Lung (tissue), 12 donors: ENCODE measurements around the gene GRM4. TPM values are rescaled to one million over a fixed set of nuclear protein-coding genes. Genes with fewer than 3 reads are reported as not detected.

Source experiments
- ATAC-seq: fragments of 200-7000 bp; cut with Tn5 transposase; one replicate; pipeline ENCODE4 v1.9.1; 2020; ENCODE audit warnings: moderate number of reproducible peaks; ENCODE audit not compliant: insufficient read depth, low FRiP score
- DNase-seq, 3 donors: peaks; one replicate each; pipeline ENCODE4 v3.0.0-alpha.2; 2013 to 2017
- H3K27ac ChIP-seq, 2 donors: one replicate each; pipeline ENCODE4 v1.5.1; 2013; ENCODE audit warnings: mild to moderate bottlenecking in 2 of 2, moderate library complexity in 2 of 2, control low read depth in 1 of 2, inconsistent platforms in 1 of 2, low read depth in 1 of 2, low read length in 1 of 2
- H3K27me3 ChIP-seq, 3 donors: one replicate each; pipeline ENCODE4 v1.5.1; 2013; ENCODE audit warnings: low read length in 2 of 3; ENCODE audit not compliant: control insufficient read depth in 3 of 3, insufficient read depth in 3 of 3
- H3K36me3 ChIP-seq, 4 donors: one replicate each; pipeline ENCODE4 v1.5.1; 2013; ENCODE audit warnings: low read length in 4 of 4, mild to moderate bottlenecking in 1 of 4, moderate library complexity in 1 of 4; ENCODE audit not compliant: control insufficient read depth in 4 of 4, insufficient read depth in 4 of 4
- H3K4me1 ChIP-seq, 5 donors: one replicate each; pipeline ENCODE4 v1.5.1; 2013; ENCODE audit warnings: low read length in 5 of 5, mild to moderate bottlenecking in 2 of 5, moderate library complexity in 1 of 5; ENCODE audit not compliant: control insufficient read depth in 5 of 5, insufficient read depth in 5 of 5
- H3K4me3 ChIP-seq: one replicate; pipeline ENCODE4 v1.5.1; 2013; ENCODE audit warnings: mild to moderate bottlenecking, control low read depth, moderate library complexity
- H3K9ac ChIP-seq, 2 donors: one replicate each; pipeline ENCODE4 v1.5.1; 2013; ENCODE audit warnings: low read length in 2 of 2, control low read depth in 1 of 2; ENCODE audit not compliant: insufficient read depth in 1 of 2
- H3K9me3 ChIP-seq, 4 donors: one replicate each; pipeline ENCODE4 v1.5.1; 2013; ENCODE audit warnings: low read length in 3 of 4, mild to moderate bottlenecking in 1 of 4, moderate library complexity in 1 of 4; ENCODE audit not compliant: control insufficient read depth in 4 of 4, insufficient read depth in 3 of 4
- WGBS, 2 donors: extraction: QIAGEN DNeasy Blood & Tissue Kit; methylation state at CpG; one replicate each; pipeline ENCODE4 v1.1.7; 2013; 5-methylcytosine and 5-hydroxymethylcytosine counted together
- polyA plus RNA-seq, 2 donors: library from polyadenylated mRNA; stranded (reverse); fragments of 200-250 nt; gene quantifications; one replicate each; pipeline ENCODE4 v1.2.1, GENCODE V29; 2013
- total RNA-seq, 2 donors: library from RNA; depleted of rRNA in 1 of 2; stranded (reverse); fragments of >200 nt in 1 of 2; gene quantifications; one replicate each; pipeline ENCODE4 v1.2.1, GENCODE V29; 2014 to 2021
- TF ChIP-seq, protein P1 (sequence below): IDR thresholded peaks from 2 replicates; pipeline ENCODE4 v1.5.1; 2012; ENCODE audit warnings: mild to moderate bottlenecking; ENCODE audit errors: control extremely low read depth, extremely low read depth
- donor health status: control.
- donor health status: control.
- donor health status: Bipolar disorder and iron deficiency.
- donor health status: healthy.
- donor health status: DM: yes; HTN: yes; CAD: no.

The GRM4 gene
- total and polyA plus RNA-seq, 4 donors, result 0.02 to 0.34 (median 0.09) TPM

DNA sequence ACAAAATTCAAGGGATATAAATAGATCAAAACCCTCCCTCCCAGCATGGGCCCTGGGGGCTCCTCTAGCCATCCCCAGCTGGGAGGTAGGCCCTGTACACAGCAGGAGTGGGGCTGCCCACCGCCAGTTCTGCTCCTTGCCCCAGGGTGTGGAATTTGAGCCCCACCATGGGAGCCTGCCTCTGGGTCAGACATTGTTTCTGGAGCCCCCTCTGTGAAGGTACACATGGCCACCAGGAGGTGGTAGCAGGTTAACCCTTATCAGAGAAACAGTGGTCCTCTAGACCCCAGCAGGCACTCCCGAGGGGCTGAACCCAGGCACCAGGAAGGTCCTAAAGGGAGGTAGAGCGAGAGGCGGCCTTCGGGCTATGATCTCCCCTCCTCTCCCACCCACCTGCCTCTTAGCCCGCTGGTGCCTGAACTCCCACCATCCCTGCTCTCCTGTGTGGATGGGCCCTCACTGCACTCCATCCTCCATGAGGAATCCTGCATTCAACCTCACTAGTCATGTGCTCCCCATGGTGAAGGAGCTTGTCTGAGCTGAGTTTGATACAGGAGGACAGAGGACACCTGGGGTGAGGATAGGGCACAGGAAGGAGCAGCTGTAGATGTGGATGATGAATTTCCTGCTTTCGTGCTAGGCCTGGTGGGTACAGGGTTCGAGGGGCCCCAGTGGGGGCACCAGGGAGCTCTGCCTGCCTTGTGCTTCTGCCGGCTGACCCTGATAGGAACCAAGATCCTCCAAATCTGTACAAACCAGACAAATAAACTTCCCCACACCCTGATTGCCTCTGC lies 114.9 kb downstream of the GRM4 start:
- peaks cover 0 to 3% (median 0%) of the 10 kb centered on the region in 5 donors for H3K4me1 ChIP-seq
- H3K9me3 ChIP-seq, result no peaks in the 10 kb centered on the region
- DNase-seq, result no peak
- no peaks in the 10 kb centered on the region for H3K36me3 ChIP-seq
- H3K27ac ChIP-seq, result no peak overlapping the region
- no peak overlapping the region for H3K9ac ChIP-seq
- TF ChIP-seq, protein P1, sequence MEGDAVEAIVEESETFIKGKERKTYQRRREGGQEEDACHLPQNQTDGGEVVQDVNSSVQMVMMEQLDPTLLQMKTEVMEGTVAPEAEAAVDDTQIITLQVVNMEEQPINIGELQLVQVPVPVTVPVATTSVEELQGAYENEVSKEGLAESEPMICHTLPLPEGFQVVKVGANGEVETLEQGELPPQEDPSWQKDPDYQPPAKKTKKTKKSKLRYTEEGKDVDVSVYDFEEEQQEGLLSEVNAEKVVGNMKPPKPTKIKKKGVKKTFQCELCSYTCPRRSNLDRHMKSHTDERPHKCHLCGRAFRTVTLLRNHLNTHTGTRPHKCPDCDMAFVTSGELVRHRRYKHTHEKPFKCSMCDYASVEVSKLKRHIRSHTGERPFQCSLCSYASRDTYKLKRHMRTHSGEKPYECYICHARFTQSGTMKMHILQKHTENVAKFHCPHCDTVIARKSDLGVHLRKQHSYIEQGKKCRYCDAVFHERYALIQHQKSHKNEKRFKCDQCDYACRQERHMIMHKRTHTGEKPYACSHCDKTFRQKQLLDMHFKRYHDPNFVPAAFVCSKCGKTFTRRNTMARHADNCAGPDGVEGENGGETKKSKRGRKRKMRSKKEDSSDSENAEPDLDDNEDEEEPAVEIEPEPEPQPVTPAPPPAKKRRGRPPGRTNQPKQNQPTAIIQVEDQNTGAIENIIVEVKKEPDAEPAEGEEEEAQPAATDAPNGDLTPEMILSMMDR, result no peak
- no peak overlapping the region for H3K4me3 ChIP-seq
- 71 to 77% methylated on average over 9 of the region's 9 CpGs for WGBS, 2 donors
- ATAC-seq, result no peak
- H3K27me3 ChIP-seq, result no peaks in the 10 kb centered on the region

DNA sequence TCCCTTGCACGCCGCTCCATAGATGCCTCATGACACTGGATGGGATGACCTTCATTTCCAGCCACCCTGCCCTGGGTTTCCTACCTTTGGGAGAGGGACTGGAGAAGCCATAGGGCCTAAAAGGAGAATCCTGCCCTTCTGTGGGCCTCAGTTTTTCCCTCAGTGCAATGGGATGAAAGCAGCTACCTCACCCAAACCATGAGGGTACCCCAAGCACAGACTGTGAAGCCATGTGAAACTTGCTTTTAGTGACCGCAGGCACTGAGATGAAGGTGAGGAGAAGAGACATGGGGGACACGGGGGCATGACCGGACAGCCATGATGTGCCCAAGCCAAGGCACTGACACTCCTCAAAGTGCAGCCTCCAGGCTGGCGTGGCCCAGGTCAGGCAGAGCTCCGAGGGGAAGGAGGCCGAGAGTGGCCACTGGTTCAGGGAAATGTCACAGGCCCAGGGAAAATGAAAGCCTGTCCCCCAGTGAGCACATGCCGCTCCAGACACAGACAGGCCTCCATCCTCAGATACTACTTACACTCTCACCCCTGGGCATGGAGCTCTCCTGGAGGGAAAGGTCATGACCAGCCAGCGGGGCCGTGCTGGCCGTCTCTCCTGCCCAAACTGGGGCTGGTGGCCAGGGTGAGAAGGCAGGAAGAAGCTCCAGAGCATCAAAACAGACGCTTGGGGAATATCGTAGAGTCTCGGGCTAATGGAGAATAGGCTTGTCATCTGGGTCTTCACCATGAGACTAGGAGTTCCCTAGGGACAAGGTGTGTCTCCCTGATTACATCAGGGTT lies 116.2 kb downstream of the GRM4 start:
- no peaks in the 10 kb centered on the region for H3K27me3 ChIP-seq
- H3K36me3 ChIP-seq, result no peaks in the 10 kb centered on the region
- TF ChIP-seq, protein P1, result no peak
- H3K9ac ChIP-seq, result no peak overlapping the region
- ATAC-seq (no peak), DNase-seq (no peak)
- no peak overlapping the region for H3K4me3 ChIP-seq
- 91 to 92% methylated on average over 15 of the region's 15 CpGs for WGBS, 2 donors
- H3K27ac ChIP-seq, result no peak overlapping the region
- H3K9me3 ChIP-seq, result no peaks in the 10 kb centered on the region
- H3K4me1 ChIP-seq, result peaks cover 0 to 11% (median 0%) of the 10 kb centered on the region in 5 donors

DNA sequence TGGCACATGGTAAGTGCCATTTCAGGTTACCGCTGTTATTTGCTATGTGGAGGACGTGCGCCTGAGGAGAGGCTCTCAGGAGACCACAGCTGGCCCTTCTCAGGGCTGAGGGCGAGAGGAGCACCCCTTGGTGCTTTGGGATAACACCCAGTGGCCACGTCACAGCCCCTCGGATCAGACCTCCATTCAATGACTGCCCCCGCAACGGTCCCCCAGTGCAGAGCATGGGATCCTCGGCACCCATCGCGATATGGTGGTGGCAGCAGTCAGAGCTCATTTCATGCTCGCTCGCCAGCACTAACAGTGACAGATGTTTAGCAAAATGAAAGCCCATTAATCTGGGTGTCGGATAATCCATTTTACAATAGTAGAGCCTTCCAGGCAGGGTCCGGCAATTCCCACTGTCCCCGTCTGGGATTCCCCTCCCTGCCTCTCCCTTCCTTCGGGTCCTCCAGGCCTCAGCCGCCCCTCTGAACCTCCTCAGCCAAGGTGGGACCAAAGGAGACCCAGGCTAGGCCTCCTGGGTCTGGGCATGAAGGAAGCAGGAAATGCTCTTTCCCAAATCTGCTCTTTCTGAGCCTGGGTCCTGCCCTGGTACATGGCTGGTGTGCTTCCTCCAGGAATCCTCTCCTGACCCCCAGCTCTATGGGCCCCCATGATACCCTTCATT lies 117.1 kb downstream of the GRM4 start:
- ATAC-seq, result no peak
- WGBS, 2 donors, result 79 to 89% methylated on average over 18 of the region's 18 CpGs
- Histone ChIP-seq H3K4me1 (peaks cover 0 to 11% (median 0%) of the 10 kb centered on the region in 5 donors), H3K4me3 (no peak overlapping the region), H3K9me3 (peaks cover 0 to 4% (median 0%) of the 10 kb centered on the region in 4 donors), H3K27me3 (no peaks in the 10 kb centered on the region), H3K9ac (no peak overlapping the region), H3K36me3 (no peaks in the 10 kb centered on the region), H3K27ac (no peak overlapping the region)
- TF ChIP-seq, protein P1, result no peak
- DNase-seq, result no peak
